ENCODE measurements around the gene MRPL55. TPM values are rescaled to one million over a fixed set of nuclear protein-coding genes. Genes with fewer than 3 reads are reported as not detected.

Gene MRPL55
- polyA plus RNA-seq, 3 donors, result 99.8 to 277 (median 104) TPM

DNA sequence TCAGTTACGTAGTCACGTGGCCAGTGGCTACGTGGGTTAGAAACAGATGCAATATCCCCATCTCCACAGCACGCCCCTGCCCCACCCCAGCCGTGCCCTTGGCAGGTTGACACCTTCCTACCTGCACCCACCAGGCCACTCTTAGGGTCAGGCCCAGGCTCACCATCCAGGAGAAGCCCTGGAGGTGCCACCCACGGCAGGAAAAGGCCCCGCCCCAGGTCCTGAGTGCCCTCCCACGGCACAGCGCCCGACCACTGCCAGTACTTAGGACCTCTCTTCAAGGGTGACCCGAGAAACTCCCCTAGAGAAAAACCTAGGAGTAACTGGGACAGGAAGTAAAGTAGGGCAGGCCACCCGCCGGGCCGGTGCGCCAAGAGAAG, 7.5 kb downstream of the MRPL55 start:
- peak overlapping the region in 1 of 2 donors; percentile 87 for H3K27ac ChIP-seq (ENCODE audit: low read depth in 1 of 2, low read length in 2 of 2)
- H3K4me1 Mint-ChIP-seq, result peaks cover 42% of the 10 kb centered on the region
- no peaks in the 10 kb centered on the region for H3K9me3 Mint-ChIP-seq
- TF ChIP-seq, protein P1, sequence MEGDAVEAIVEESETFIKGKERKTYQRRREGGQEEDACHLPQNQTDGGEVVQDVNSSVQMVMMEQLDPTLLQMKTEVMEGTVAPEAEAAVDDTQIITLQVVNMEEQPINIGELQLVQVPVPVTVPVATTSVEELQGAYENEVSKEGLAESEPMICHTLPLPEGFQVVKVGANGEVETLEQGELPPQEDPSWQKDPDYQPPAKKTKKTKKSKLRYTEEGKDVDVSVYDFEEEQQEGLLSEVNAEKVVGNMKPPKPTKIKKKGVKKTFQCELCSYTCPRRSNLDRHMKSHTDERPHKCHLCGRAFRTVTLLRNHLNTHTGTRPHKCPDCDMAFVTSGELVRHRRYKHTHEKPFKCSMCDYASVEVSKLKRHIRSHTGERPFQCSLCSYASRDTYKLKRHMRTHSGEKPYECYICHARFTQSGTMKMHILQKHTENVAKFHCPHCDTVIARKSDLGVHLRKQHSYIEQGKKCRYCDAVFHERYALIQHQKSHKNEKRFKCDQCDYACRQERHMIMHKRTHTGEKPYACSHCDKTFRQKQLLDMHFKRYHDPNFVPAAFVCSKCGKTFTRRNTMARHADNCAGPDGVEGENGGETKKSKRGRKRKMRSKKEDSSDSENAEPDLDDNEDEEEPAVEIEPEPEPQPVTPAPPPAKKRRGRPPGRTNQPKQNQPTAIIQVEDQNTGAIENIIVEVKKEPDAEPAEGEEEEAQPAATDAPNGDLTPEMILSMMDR (IDR thresholded peaks at IDR 0.05), result no peak
- H3K27me3 ChIP-seq (ENCODE audit: control insufficient read depth in 2 of 2, insufficient read depth in 2 of 2, low read length in 2 of 2), result no peaks in the 10 kb centered on the region
- H3K4me3 ChIP-seq (replicated peaks in 1 of 3; ENCODE audit: low read depth in 2 of 3, low read length in 3 of 3), result peak overlapping the region; percentile 57 to 90 (median 72)
- H3K9ac ChIP-seq (ENCODE audit: insufficient read depth, low read length, poor library complexity, severe bottlenecking), result peak overlapping the region; percentile 84
- H4K20me1 ChIP-seq (ENCODE audit: insufficient read depth, low read length), result peaks cover 53% of the 10 kb centered on the region
- peak overlapping the region in 5 of 7 donors; percentile 10 to 83 (median 73) for H3K27ac Mint-ChIP-seq
- peaks cover 67% of the 10 kb centered on the region for H3K79me2 ChIP-seq (ENCODE audit: insufficient read depth, low read length)
- peak overlapping the region; percentile 88 for H3K4me2 ChIP-seq (replicated peaks; ENCODE audit: extremely low read depth, low read length, poor library complexity, severe bottlenecking)
- H3K27me3 Mint-ChIP-seq (ENCODE audit: low read depth in 3 of 3), result peaks cover 0 to 4% (median 0%) of the 10 kb centered on the region in 3 donors
- intact Hi-C loops (cut with micrococcal nuclease), result no loop called here
- peak overlapping the region; percentile 28 to 75 for H3K4me3 Mint-ChIP-seq
- peaks cover 38 to 49% of the 10 kb centered on the region in 2 donors for H3K36me3 Mint-ChIP-seq
- no peak for DNase-seq
- H2AFZ ChIP-seq (ENCODE audit: insufficient read depth, low read depth, low read length, poor library complexity, severe bottlenecking), result peak overlapping the region; percentile 87
- H3K36me3 ChIP-seq (replicated peaks in 1 of 2; ENCODE audit: control insufficient read depth in 1 of 2, insufficient read depth in 2 of 2, low read length in 2 of 2), result peaks cover 41 to 51% of the 10 kb centered on the region in 2 donors
- H3K9me3 ChIP-seq (replicated peaks in 1 of 2; ENCODE audit: control insufficient read depth in 1 of 2, insufficient read depth in 1 of 2, low read length in 2 of 2), result no peaks in the 10 kb centered on the region
- H3K4me1 ChIP-seq (ENCODE audit: control insufficient read depth in 1 of 2, insufficient read depth in 2 of 2, low read length in 2 of 2), result peaks cover 36 to 53% of the 10 kb centered on the region in 2 donors
- 47% methylated on average over 12 of the region's 15 CpGs for WGBS (ENCODE audit: insufficient coverage)

DNA sequence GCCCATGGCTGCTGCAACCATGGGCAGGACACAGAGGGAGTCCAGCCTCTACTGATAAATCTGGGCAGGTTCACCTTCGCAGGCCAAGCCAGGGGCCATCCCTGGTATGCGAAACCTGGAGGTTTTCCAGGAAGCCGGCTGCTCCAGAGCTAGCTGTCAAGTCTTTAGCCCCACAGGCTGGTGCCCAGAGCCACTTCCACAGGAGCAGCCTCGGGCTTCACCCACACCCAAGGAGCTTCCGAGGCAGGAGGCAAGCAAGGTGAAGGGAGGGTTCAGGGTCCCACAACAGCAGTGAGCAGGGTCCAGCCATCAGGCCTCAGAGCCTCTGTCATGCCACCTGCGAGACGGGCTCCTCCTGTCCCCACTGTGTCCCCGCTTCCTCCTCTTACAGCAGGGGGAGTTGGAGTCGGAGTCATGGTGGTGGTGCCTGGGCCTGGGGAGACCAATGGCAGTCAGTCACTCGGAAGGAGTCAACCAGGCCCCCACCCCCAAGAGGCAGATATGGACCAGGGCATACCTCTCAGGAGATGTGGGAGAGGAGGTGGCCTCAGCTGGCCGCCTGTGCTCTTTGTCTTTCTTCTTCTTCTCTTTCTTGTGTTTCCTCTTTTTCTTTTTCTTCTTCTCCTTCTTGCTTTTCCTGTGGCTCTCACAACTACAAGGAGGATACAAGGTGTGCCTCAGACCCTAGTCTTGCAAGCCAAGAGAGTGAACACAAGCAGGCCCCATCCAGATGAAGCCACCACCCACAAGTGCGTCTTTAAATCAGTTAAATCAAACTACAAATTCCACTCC, 8.1 kb downstream of the MRPL55 start:
- peaks cover 36 to 53% of the 10 kb centered on the region in 2 donors for H3K4me1 ChIP-seq (ENCODE audit: control insufficient read depth in 1 of 2, insufficient read depth in 2 of 2, low read length in 2 of 2)
- Mint-ChIP-seq H3K36me3 (peaks cover 35 to 51% of the 10 kb centered on the region in 2 donors), H3K9me3 (no peaks in the 10 kb centered on the region), H3K4me3 (peak overlapping the region; percentile 28 to 75), H3K27ac (peak overlapping the region; percentile 63 to 83 (median 77)), H3K4me1 (peaks cover 43% of the 10 kb centered on the region), H3K27me3 (ENCODE audit: low read depth in 3 of 3) (peaks cover 0 to 4% (median 0%) of the 10 kb centered on the region in 3 donors)
- peak overlapping the region; percentile 88 for H3K4me2 ChIP-seq (replicated peaks; ENCODE audit: extremely low read depth, low read length, poor library complexity, severe bottlenecking)
- H3K79me2 ChIP-seq (ENCODE audit: insufficient read depth, low read length), result peaks cover 67% of the 10 kb centered on the region
- H3K27ac ChIP-seq (ENCODE audit: low read depth in 1 of 2, low read length in 2 of 2), result peak overlapping the region; percentile 29 to 87
- TF ChIP-seq, protein P1 (IDR thresholded peaks at IDR 0.05), result no peak
- H3K27me3 ChIP-seq (ENCODE audit: control insufficient read depth in 2 of 2, insufficient read depth in 2 of 2, low read length in 2 of 2), result no peaks in the 10 kb centered on the region
- H3K9ac ChIP-seq (ENCODE audit: insufficient read depth, low read length, poor library complexity, severe bottlenecking), result peak overlapping the region; percentile 84
- no peak overlapping the region for H2AFZ ChIP-seq (ENCODE audit: insufficient read depth, low read depth, low read length, poor library complexity, severe bottlenecking)
- no peak for DNase-seq
- no peaks in the 10 kb centered on the region for H3K9me3 ChIP-seq (replicated peaks in 1 of 2; ENCODE audit: control insufficient read depth in 1 of 2, insufficient read depth in 1 of 2, low read length in 2 of 2)
- H3K4me3 ChIP-seq (replicated peaks in 1 of 3; ENCODE audit: low read depth in 2 of 3, low read length in 3 of 3), result peak overlapping the region in 1 of 3 experiments; percentile 90
- peaks cover 38 to 51% of the 10 kb centered on the region in 2 donors for H3K36me3 ChIP-seq (replicated peaks in 1 of 2; ENCODE audit: control insufficient read depth in 1 of 2, insufficient read depth in 2 of 2, low read length in 2 of 2)
- peaks cover 59% of the 10 kb centered on the region for H4K20me1 ChIP-seq (ENCODE audit: insufficient read depth, low read length)
- 90% methylated on average over 5 of the region's 12 CpGs for WGBS (ENCODE audit: insufficient coverage)
- intact Hi-C loops (cut with micrococcal nuclease), result no loop called here

Data from CD14-positive monocyte (primary cell).